Measurements from ENCODE around the gene GMNN.
A peak's percentile ranks its signal among the peaks of the same experiment; 100 is the strongest.

The GMNN gene

DNA sequence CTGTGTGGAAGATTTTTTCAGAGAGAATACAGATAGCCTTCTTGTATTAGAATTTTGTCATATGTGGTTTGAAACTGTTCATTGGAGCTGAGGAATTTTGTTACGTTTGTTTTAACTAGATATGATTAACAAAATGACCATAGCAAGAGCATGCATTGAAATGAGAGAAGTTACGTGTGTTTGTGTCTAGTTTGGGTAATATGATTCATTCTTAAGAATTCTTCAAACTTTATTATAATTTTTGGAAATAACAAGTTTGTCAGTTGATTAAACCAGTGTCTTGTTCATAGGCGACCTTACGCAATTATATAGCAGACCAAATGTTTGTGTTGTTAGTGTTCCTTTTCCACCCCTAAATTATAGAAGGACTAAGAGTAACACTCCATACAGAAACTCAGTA, 5.5 kb downstream of the GMNN start:
- TF ChIP-seq CTCF (conservative IDR thresholded peaks at IDR 0.05) = no peak
- H3K27ac ChIP-seq = peak overlapping the region; percentile 79

GRCh38 chr6:24788031-24788665, 13.4 kb downstream of the GMNN start:
- H3K27ac ChIP-seq = no peak overlapping the region
- no peak for TF ChIP-seq CTCF (conservative IDR thresholded peaks at IDR 0.05)

GRCh38 chr6:24795106-24795505, 20.4 kb downstream of the GMNN start:
- TF ChIP-seq CTCF (conservative IDR thresholded peaks at IDR 0.05) = no peak
- H3K27ac ChIP-seq = no peak overlapping the region

- TF ChIP-seq CTCF (conservative IDR thresholded peaks at IDR 0.05) = no peak
- no peak overlapping the region for H3K27ac ChIP-seq
Observed at GRCh38 chr6:24796616-24797290, 22.0 kb downstream of the GMNN start.

GRCh38 chr6:24797596-24798216, 23.0 kb downstream of the GMNN start:
- H3K27ac ChIP-seq = no peak overlapping the region
- no peak for TF ChIP-seq CTCF (conservative IDR thresholded peaks at IDR 0.05)

DNA sequence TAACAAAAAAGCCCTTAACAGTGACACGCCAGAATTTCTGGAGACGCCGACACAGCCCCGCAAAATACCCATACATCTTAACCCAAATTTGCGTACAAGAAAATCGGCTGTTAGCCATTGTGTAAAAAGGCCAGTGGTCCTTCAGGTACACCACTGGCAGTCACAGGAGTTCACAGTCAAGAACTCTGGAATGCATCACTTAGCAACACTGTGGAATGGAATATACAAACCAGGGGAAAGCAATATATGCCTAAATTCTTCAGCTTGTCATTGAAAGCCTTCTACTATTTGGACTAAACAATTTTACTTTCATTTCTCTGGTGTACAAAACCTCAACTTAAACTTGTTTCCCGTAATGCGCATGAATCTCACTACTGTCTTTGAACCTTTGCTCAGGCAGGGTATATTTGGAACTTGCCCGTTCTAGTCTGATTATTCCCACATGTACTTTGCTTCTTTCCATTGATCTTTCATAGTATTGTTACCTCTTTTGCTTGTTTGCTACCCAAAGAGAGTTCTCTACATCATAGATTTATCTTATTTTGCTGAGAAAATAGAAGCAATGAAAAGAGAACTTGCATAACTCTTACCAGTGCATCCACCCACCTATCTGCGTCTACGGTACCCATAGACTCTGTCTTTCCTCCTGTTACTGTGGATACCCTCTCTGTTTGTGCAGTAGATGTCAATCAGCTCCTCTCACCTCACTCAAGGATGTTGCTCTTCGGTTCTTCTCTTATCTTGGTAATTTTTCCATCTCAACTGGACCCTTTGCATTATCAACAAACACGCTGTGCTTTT, 24.2 kb downstream of the GMNN start, which contains the start of gene ARMH2:
TSS of gene ARMH2 (minus strand) at position 178 of the 801 bp plus-strand sequence. CDS start at position 118, 60 bp downstream.
- no peak for TF ChIP-seq CTCF (conservative IDR thresholded peaks at IDR 0.05)
- H3K27ac ChIP-seq = no peak within 1 kb of the TSS

DNA sequence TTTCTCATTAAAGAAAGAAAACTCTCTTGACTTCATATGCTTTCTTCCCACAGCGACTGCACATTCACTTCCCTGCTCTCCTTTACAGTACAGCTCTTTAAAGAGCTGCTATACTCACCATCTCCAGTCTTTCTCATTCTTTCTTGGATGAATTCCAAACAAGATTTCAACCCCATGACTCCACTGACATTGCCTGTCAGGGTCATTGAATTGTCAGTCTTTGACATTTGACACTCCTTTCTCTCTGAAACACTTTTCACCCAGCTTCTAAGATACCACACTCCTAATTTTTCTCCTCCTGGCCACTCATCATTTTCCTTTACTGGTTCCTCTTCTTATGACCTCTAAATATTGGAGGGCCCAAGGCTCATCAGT, 24.8 kb downstream of the GMNN start:
- TF ChIP-seq CTCF (conservative IDR thresholded peaks at IDR 0.05) = no peak
- no peak overlapping the region for H3K27ac ChIP-seq

Data from VCaP (cell line).